Transverse colon (tissue), 4 donors: ENCODE data around the gene RASSF1.

Experiments used
- POLR2AphosphoS5 ChIP-seq, 3 donors: sonication (generic); formaldehyde crosslinking; IDR thresholded peaks; one replicate each; pipeline ENCODE4 v1.6.1; 2016; ENCODE audit warnings: antibody characterized with exemption in 3 of 3
- TF ChIP-seq, protein P1 (sequence below), 5 experiments: fragments of 200-600 bp in 3 of 5; fragments of 450-650 bp in 2 of 5; sonication (generic) in 3 of 5; IDR thresholded peaks; 1 replicate in 2 of 5; 2 replicates in 3 of 5; pipeline ENCODE4 v1.5.1; 2016 to 2017; ENCODE audit warnings: antibody characterized with exemption in 5 of 5, inconsistent platforms in 3 of 5, mild to moderate bottlenecking in 2 of 5, moderate library complexity in 1 of 5

- TF ChIP-seq, protein P1, sequence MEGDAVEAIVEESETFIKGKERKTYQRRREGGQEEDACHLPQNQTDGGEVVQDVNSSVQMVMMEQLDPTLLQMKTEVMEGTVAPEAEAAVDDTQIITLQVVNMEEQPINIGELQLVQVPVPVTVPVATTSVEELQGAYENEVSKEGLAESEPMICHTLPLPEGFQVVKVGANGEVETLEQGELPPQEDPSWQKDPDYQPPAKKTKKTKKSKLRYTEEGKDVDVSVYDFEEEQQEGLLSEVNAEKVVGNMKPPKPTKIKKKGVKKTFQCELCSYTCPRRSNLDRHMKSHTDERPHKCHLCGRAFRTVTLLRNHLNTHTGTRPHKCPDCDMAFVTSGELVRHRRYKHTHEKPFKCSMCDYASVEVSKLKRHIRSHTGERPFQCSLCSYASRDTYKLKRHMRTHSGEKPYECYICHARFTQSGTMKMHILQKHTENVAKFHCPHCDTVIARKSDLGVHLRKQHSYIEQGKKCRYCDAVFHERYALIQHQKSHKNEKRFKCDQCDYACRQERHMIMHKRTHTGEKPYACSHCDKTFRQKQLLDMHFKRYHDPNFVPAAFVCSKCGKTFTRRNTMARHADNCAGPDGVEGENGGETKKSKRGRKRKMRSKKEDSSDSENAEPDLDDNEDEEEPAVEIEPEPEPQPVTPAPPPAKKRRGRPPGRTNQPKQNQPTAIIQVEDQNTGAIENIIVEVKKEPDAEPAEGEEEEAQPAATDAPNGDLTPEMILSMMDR (IDR thresholded peaks at IDR 0.05) = no peak
- no peak for TF ChIP-seq POLR2AphosphoS5 (IDR thresholded peaks at IDR 0.05)
These were observed 39.9 kb downstream of the RASSF1 start for GRCh38 chr3:50300681-50301254.
